Keratinocyte (primary cell): ENCODE measurements around the gene EYS. TPM values are rescaled to one million over a fixed set of nuclear protein-coding genes. Genes with fewer than 3 reads are reported as not detected.

Experiments
- DNase-seq: peaks from one replicate; pipeline ENCODE4 v3.0.0-alpha.2; 2011; ENCODE audit warnings: low read depth, missing footprints, low spot score
- FAIRE-seq: peaks from 2 replicates; lab custom pipeline; 2011; peaks lifted over from hg19 to GRCh38; lab: Jason Lieb, UNC
- H2AFZ ChIP-seq: 2 replicates; pipeline ENCODE4 v1.6.0; 2012; ENCODE audit warnings: low read length, control low read depth, inconsistent platforms; ENCODE audit not compliant: control insufficient read depth
- H3K27ac ChIP-seq: 2 replicates; pipeline ENCODE4 v1.5.1; 2011; ENCODE audit warnings: low read length; ENCODE audit not compliant: control insufficient read depth, insufficient read depth
- H3K27me3 ChIP-seq: 3 replicates; pipeline ENCODE4 v1.6.0; 2011; ENCODE audit warnings: low read length; ENCODE audit not compliant: control insufficient read depth, insufficient read depth; ENCODE audit errors: extremely low read depth
- H3K36me3 ChIP-seq, 2 experiments: 2 replicates in 1 of 2; 3 replicates in 1 of 2; pipeline ENCODE4 v1.5.1; 2011; ENCODE audit warnings: low read length in 2 of 2, mild to moderate bottlenecking in 1 of 2; ENCODE audit not compliant: control insufficient read depth in 2 of 2, insufficient read depth in 2 of 2; ENCODE audit errors: extremely low read depth in 1 of 2
- H3K4me1 ChIP-seq: 3 replicates; pipeline ENCODE4 v1.5.1; 2011; ENCODE audit warnings: low read length; ENCODE audit not compliant: control insufficient read depth, insufficient read depth; ENCODE audit errors: extremely low read depth
- H3K4me2 ChIP-seq: 3 replicates; pipeline ENCODE4 v1.6.0; 2011; ENCODE audit warnings: low read depth, low read length; ENCODE audit not compliant: control insufficient read depth, insufficient read depth; ENCODE audit errors: extremely low read depth
- H3K4me3 ChIP-seq, 3 experiments: fragments of 200-600 bp in 1 of 3; sonication (generic) in 1 of 3; 2 replicates in 2 of 3; 3 replicates in 1 of 3; pipeline ENCODE4 v1.5.1; 2011 to 2016; ENCODE audit warnings: low read length in 3 of 3, mild to moderate bottlenecking in 3 of 3, control low read depth in 2 of 3, inconsistent platforms in 1 of 3, low read depth in 1 of 3, mixed read lengths in 1 of 3, mixed run types in 1 of 3, moderate library complexity in 1 of 3; ENCODE audit not compliant: control insufficient read depth in 2 of 3, insufficient read depth in 2 of 3; ENCODE audit errors: extremely low read depth in 1 of 3
- H3K79me2 ChIP-seq: 2 replicates; pipeline ENCODE4 v1.6.0; 2012; ENCODE audit warnings: low read length; ENCODE audit not compliant: control insufficient read depth, insufficient read depth
- H3K9ac ChIP-seq: 3 replicates; pipeline ENCODE4 v1.6.0; 2011; ENCODE audit warnings: low read length; ENCODE audit not compliant: control insufficient read depth, insufficient read depth; ENCODE audit errors: extremely low read depth
- H3K9me1 ChIP-seq: 3 replicates; pipeline ENCODE4 v1.6.0; 2011; ENCODE audit warnings: low read length; ENCODE audit not compliant: control insufficient read depth, insufficient read depth; ENCODE audit errors: extremely low read depth
- H3K9me3 ChIP-seq: 2 replicates; pipeline ENCODE4 v1.5.1; 2012; ENCODE audit warnings: low read depth, low read length; ENCODE audit not compliant: control insufficient read depth
- H4K20me1 ChIP-seq: 3 replicates; pipeline ENCODE4 v1.6.0; 2011; ENCODE audit warnings: low read length; ENCODE audit not compliant: control insufficient read depth, insufficient read depth; ENCODE audit errors: extremely low read depth
- EZH2 ChIP-seq: IDR thresholded peaks from one replicate; pipeline ENCODE4 v1.6.1; 2012; ENCODE audit warnings: inconsistent platforms, mild to moderate bottlenecking, low read length, moderate library complexity
- dilution Hi-C: fragments of 300-500 bp; cut with MboI; formaldehyde crosslinking; loops from one replicate; pipeline ENCODE4 v1.7.0; 2020; ENCODE audit warnings: low sequenced_read_pairs; ENCODE audit not compliant: extremely low pct_ligation_motif_present
- polyA plus RNA-seq, 5 experiments: library from polyadenylated mRNA; depleted of rRNA in 3 of 5; stranded (reverse) in 3 of 5; stranded (forward) in 1 of 5; unstranded in 1 of 5; fragments of >200 nt; gene quantifications; 1 replicate in 1 of 5; 2 replicates in 3 of 5; 3 replicates in 1 of 5; pipeline versions ENCODE4 v1.2.1 to v1.2.3, GENCODE V29; 2011 to 2012; ENCODE audit warnings: missing spikeins in 2 of 5, low read depth in 1 of 5, low replicate concordance in 1 of 5
- TF ChIP-seq, protein P1 (sequence below), 3 experiments: IDR thresholded peaks in 1 of 3; conservative IDR thresholded peaks in 1 of 3; optimal IDR thresholded peaks in 1 of 3; 2 replicates in 2 of 3; 3 replicates in 1 of 3; pipeline versions ENCODE3 to v1.5.1; 2011; ENCODE audit warnings: low read length in 3 of 3, mild to moderate bottlenecking in 3 of 3, moderate library complexity in 2 of 3, control low read depth in 1 of 3, inconsistent platforms in 1 of 3; ENCODE audit not compliant: insufficient read depth in 2 of 3; ENCODE audit errors: extremely low read depth in 1 of 3

EYS gene
- polyA plus RNA-seq, 1 donor (not counting 4 experiments of a cell fraction or from before 2014, with no cell fraction given) = 0.34 TPM

DNA sequence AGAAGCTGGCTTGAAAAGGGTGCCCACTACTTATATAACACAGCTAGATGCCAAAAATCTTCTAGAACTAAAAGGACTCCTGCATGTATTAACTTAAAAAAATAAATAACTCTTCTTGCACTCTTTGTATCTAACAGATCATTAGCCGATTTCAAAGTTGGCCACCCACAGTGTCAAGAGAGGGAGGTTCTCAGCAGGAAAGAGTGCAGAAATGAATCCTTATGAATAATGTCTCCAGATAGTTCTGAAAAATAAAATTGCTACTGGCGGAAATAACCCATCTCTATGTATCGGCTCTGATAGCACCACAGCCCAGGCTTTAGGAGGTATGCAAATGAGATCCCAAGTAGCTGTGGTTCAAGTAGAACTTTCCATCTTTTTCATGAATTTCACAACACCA lies 1838.7 kb downstream of the EYS start:
- H2AFZ ChIP-seq = no peak overlapping the region

DNA sequence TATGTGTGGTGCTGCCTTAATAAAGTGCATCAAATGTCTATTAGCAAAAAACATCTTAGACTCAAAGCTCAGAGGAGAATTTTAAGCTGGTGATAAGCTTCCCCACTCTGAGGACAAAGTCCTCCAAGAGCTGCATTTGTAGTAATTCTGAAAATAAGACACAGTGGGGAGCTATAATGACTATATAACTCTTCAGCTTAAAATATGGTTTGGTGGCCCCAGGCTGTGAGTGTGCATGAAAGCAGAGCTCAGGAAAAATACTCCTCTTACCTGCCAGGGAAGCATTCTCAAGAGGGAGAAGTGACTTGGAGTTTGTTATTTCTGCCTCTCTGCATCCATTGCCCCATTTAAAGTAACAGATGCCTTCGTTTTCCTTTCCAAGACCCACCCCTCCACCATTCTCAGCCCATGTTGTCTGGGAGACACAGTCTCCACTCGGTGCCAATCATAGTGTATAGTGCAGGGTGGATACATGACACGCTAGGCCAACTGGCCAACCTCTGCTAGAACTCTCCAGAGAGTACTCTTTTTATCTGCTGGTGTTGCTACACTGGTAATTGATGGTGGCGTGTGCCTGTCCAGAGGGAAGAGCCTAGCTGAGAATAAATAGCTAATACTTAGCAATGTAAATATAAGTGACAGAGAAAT lies 1842.2 kb downstream of the EYS start:
- Histone ChIP-seq H3K9me3 (no peaks in the 10 kb centered on the region), H3K27ac (no peak overlapping the region), H3K36me3 (no peaks in the 10 kb centered on the region), H3K27me3 (no peaks in the 10 kb centered on the region), H3K4me2 (no peak overlapping the region), H3K9ac (no peak overlapping the region), H4K20me1 (no peaks in the 10 kb centered on the region), H2AFZ (no peak overlapping the region), H3K9me1 (no peaks in the 10 kb centered on the region), H3K4me3 (no peak overlapping the region), H3K79me2 (no peaks in the 10 kb centered on the region), H3K4me1 (no peaks in the 10 kb centered on the region)
- dilution Hi-C loops = no loop called here
- FAIRE-seq (no peak), DNase-seq (no peak)
- no peak for TF ChIP-seq EZH2
- TF ChIP-seq, protein P1, sequence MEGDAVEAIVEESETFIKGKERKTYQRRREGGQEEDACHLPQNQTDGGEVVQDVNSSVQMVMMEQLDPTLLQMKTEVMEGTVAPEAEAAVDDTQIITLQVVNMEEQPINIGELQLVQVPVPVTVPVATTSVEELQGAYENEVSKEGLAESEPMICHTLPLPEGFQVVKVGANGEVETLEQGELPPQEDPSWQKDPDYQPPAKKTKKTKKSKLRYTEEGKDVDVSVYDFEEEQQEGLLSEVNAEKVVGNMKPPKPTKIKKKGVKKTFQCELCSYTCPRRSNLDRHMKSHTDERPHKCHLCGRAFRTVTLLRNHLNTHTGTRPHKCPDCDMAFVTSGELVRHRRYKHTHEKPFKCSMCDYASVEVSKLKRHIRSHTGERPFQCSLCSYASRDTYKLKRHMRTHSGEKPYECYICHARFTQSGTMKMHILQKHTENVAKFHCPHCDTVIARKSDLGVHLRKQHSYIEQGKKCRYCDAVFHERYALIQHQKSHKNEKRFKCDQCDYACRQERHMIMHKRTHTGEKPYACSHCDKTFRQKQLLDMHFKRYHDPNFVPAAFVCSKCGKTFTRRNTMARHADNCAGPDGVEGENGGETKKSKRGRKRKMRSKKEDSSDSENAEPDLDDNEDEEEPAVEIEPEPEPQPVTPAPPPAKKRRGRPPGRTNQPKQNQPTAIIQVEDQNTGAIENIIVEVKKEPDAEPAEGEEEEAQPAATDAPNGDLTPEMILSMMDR (optimal IDR thresholded peaks at IDR 0.05 in 1 of 3, IDR thresholded peaks at IDR 0.05 in 1 of 3, conservative IDR thresholded peaks at IDR 0.05 in 1 of 3; ENCODE audit: extremely low read depth in 1 of 3, insufficient read depth in 2 of 3, low read length in 3 of 3) = no peak

More for the DNA sequence above, 1838.7 kb downstream of the EYS start:
- no peaks in the 10 kb centered on the region for H3K79me2 ChIP-seq
- no peak for DNase-seq
- no peaks in the 10 kb centered on the region for H3K4me1 ChIP-seq
- no peaks in the 10 kb centered on the region for H3K27me3 ChIP-seq
- no peaks in the 10 kb centered on the region for H3K36me3 ChIP-seq
- dilution Hi-C loops = no loop called here
- H3K4me2 ChIP-seq = no peak overlapping the region
- H3K4me3 ChIP-seq = no peak overlapping the region
- H3K9me1 ChIP-seq = no peaks in the 10 kb centered on the region
- H4K20me1 ChIP-seq = no peaks in the 10 kb centered on the region
- H3K9ac ChIP-seq = no peak overlapping the region
- no peaks in the 10 kb centered on the region for H3K9me3 ChIP-seq
- no peak overlapping the region for H3K27ac ChIP-seq
- TF ChIP-seq, protein P1 (optimal IDR thresholded peaks at IDR 0.05 in 1 of 3, IDR thresholded peaks at IDR 0.05 in 1 of 3, conservative IDR thresholded peaks at IDR 0.05 in 1 of 3; ENCODE audit: extremely low read depth in 1 of 3, insufficient read depth in 2 of 3, low read length in 3 of 3) = no peak
- no peak for TF ChIP-seq EZH2
- FAIRE-seq = no peak
